GM21529 (cell line): Measurements from ENCODE around the gene NCR3LG1.
"Not testable (repeated sequence)": the region's sequence is repeated elsewhere in the genome, so short reads cannot be mapped to it uniquely, and the experiment has no call there.

ENCODE experiments used
- ATAC-seq: cut with Tn5 transposase; IDR thresholded peaks from one replicate; pipeline ENCODE4 v1.9.1; 2021; ENCODE audit not compliant: unreplicated experiment

The NCR3LG1 gene

DNA sequence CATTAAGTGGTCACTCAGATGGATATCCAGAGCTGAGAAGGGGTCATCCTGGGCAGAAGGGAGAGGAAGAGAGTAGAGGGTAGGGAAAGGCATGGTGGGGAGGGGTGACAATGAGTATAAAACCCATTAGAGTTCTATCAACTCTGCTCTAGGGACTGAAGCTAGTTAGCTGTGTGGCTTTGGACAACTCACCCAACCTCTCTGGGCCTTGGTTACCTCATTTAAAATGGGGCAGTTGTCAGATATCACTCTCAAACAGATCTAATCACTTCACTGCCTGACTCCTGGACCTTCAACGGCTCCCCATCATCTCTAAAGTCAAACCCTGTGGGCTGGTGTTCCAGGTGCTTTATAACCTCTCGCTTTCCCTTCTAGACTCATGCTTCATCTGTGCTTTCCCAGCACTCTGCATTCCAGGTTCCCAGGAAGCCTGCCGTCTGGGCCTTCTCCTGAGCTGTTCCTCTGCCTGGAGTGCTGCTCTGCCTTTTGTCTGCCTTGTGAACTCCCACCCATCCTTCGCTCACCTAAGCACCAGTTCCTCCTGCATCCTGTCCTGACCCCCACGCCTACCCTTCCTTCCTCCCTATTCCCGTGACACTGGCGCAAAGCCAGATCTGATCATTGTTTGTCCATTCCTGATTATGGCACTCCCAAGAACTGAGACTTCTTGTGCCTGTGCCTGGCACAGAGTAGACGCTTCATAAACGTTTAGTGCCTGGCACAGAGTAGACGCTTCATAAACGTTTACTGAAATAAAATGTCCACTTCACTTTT, 59.2 kb downstream of the NCR3LG1 start:
- ATAC-seq, result no peak

GRCh38 chr11:17411418-17411817, 59.8 kb downstream of the NCR3LG1 start:
- no peak for ATAC-seq

- no peak for ATAC-seq
These were observed 61.0 kb downstream of the NCR3LG1 start for GRCh38 chr11:17412488-17413180.

DNA sequence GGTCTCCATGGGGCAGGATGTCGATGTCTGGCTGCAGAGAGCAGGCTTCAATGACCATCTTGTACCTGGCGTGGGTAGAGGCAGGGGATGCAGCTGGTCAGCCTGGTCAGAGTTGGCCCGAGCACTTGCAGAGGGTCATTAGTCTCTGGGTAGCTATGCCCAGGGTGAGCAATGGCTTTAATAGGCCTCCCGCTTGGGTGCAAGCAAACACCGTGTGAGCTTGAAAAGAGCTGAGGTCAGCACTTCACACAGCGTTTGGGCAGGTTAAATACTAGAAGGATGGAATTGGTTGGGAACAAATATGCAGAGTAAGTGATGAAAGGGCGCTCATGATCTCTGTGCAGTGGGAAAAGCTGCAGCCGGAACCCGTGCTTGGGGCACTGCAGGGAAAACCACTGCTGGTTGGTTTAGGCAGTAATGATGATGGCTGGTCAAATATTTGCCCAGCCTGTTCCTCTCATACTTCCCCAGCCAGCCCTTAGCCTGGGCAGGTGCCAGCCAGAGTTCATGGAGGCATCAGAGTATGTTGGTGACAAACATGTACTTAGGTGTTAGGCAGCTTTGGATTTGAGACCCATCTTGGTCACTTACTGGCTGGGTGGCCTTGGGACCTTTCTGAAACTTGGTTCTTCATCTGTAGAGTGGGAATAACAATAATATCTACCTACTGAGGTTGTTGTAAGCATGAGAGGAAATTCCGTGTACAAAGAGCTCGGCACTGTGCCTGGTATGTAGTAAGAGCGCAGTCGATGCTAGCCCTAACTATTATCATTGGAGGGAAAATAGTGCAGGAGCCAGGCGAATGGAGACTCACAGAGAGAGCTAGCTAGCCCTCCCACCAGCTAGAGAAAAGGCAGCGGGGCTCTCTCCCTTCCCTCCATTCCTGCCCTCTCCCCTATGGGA, 62.1 kb downstream of the NCR3LG1 start:
- no peak for ATAC-seq

- ATAC-seq, result no peak
These were observed 62.7 kb downstream of the NCR3LG1 start for GRCh38 chr11:17414317-17414737.

- no peak for ATAC-seq
These were observed 63.4 kb downstream of the NCR3LG1 start for GRCh38 chr11:17414992-17415391.

GRCh38 chr11:17415523-17416104, 64.0 kb downstream of the NCR3LG1 start:
- ATAC-seq, result no peak

- no peak for ATAC-seq
These were observed 64.9 kb downstream of the NCR3LG1 start for GRCh38 chr11:17416492-17416891.

DNA sequence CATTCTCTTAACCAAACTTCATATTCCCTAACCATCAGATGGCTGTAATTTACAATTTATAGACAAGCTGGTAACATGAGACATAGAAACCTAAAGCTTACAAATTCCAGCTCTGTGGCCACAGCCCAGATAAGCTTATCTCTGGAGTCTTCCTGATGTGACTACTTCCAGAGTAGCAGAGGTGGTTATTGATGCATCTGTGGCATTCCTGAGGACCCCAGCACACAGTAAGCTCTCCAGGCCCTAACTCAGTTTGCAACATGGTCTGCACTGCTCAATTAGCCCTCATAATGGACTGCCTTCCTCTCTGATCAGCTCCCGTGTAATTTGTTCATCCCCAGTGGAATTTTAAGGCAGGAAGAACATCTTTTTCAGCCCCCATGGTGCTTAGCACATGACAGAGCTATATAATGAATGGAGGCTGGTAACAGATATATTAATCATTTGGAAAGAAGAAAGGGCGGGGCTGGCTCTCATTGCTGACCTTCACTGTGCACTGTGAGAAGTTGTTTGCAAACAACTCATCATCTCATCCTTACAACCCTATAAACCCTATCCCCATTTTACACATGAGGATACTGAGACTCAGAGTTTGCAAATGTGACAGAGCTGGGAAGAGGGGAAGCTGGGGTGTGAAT, 67.0 kb downstream of the NCR3LG1 start:
- ATAC-seq, result no peak

- no peak for ATAC-seq
These were observed 70.2 kb downstream of the NCR3LG1 start for GRCh38 chr11:17421781-17422180.

DNA sequence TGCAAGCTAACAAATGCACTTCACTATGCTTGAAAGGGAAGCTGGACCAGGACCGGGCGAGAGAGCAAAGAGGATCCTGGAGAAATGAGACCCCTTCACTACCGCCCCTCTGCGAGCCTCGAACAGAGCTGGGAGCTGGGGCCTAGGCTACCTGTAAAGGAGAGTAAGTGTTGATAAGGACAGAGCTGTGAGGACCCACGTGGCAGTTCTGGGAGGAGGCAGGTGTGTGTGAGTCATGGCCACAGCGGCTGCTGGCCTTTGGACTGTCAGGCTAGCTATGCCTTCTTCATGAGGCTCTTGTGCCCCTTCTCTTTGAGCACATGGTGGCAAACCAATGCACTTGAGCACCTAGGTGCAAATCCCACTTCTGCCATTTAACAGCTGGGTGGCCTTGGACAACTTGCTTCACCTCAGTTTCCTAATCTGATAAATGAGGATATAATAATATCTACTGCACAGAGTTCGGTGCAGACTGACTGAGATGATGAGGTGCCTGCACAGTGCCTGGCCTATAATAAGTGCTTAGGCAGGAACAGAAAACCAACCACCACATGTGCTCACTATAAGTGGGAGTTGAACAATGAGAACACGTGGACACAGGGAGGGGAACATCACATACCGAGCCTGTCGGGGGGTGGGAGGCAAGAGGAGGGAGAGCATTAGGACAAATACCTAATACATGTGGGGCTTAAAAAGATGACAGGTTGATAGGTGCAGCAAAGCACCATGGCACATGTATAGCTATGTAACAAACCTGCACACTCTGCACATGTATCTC, 72.1 kb downstream of the NCR3LG1 start:
- no peak for ATAC-seq

DNA sequence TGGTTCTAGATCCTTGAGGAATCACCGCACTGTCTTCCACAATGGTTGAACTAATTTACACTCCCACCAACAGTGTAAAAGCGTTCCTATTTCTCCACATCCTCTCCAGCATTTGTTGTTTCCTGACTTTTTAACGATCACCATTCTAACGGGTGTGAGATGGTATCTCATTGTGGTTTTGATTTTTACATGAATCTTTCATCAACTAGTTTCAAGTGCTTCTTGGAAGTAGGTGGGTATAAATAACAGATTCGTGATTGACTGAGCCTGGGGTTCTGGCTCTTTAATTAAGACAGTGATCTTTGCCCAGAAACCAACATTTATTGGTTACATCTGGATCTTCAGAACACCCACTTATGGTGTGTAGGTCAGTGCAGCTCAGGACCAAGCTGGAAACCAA, 74.6 kb downstream of the NCR3LG1 start:
- ATAC-seq, result not testable (repeated sequence)
